ENCODE data around the gene TRMT5. TPM values are rescaled to one million over a fixed set of nuclear protein-coding genes. Genes with fewer than 3 reads are reported as not detected.

TRMT5 gene
- total and polyA plus RNA-seq, 2 donors (not counting 3 experiments of a cell fraction or from before 2014, with no cell fraction given): 2.4 to 12.6 TPM

DNA sequence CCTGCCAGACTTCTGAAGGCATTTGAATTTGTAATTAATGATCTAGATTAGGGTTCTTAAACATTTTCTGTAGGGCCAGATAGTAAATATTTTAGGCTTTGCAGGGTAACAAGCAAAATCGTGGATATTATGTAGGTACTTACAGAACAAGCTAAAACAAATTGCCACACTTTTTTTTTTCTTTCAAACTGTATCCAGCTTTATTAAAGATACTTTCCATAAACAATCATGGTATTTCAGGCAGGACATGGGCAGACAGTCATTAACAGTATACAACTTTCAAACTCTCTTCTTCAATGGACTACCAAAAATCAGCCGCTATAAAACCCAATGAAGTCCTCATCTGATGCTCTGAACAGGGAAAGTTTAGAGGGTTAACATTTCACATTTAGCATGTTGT lies 9.6 kb downstream of the TRMT5 start:
- Histone ChIP-seq H3K9ac (replicated peaks; ENCODE audit: extremely low read depth, insufficient read depth, low read length) (no peak overlapping the region), H3K27me3 (ENCODE audit: control insufficient read depth in 2 of 2, insufficient read depth in 2 of 2, low read length in 2 of 2) (no peaks in the 10 kb centered on the region), H3K36me3 (ENCODE audit: control insufficient read depth in 2 of 2, extremely low read depth in 1 of 2, insufficient read depth in 2 of 2, low read length in 2 of 2) (peaks cover 2 to 5% of the 10 kb centered on the region in 2 experiments), H2AFZ (ENCODE audit: low read depth, low read length) (no peak overlapping the region), H3K4me3 (replicated peaks in 1 of 3; ENCODE audit: insufficient read depth in 1 of 3, low read depth in 1 of 3, low read length in 3 of 3) (no peak overlapping the region), H3K4me2 (ENCODE audit: insufficient read depth, low read length) (no peak overlapping the region), H3K27ac (ENCODE audit: insufficient read depth, low read depth, low read length) (no peak overlapping the region), H3K9me3 (replicated peaks; ENCODE audit: control insufficient read depth, insufficient read depth, low read length) (no peaks in the 10 kb centered on the region), H4K20me1 (replicated peaks; ENCODE audit: control insufficient read depth, extremely low read depth, insufficient read depth, low read length) (no peaks in the 10 kb centered on the region), H3K4me1 (ENCODE audit: control insufficient read depth, extremely low read depth, insufficient read depth, low read length) (no peaks in the 10 kb centered on the region), H3K9me1 (replicated peaks; ENCODE audit: control insufficient read depth, extremely low read depth, insufficient read depth, low read length) (peaks cover 2% of the 10 kb centered on the region), H3K79me2 (ENCODE audit: control insufficient read depth, insufficient read depth, low read length) (no peaks in the 10 kb centered on the region)
- intact Hi-C loops (cut with micrococcal nuclease): no loop called here
- TF ChIP-seq EZH2 (IDR thresholded peaks at IDR 0.05; ENCODE audit: borderline replicate concordance, low read depth, low read length, severe bottlenecking) (no peak), MYC (IDR thresholded peaks at IDR 0.05; ENCODE audit: low read depth, low read length) (no peak), FOS (IDR thresholded peaks at IDR 0.05; ENCODE audit: borderline replicate concordance, insufficient read depth, low read length) (no peak), CTCF (IDR thresholded peaks at IDR 0.05; ENCODE audit: extremely low read depth in 1 of 2, insufficient read depth in 1 of 2, low read depth in 1 of 2, low read length in 2 of 2) (no peak)
- TF ChIP-seq, protein P1, sequence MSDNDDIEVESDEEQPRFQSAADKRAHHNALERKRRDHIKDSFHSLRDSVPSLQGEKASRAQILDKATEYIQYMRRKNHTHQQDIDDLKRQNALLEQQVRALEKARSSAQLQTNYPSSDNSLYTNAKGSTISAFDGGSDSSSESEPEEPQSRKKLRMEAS (IDR thresholded peaks at IDR 0.05; ENCODE audit: insufficient read depth, insufficient read length): no peak
- no peak for DNase-seq (ENCODE audit: low read depth, low spot score)
- FAIRE-seq: no peak
- no TSS peak for BruUV-seq (replicated peaks)
- dilution Hi-C loops (cut with MboI; ENCODE audit: extremely low pct_ligation_motif_present, low sequenced_read_pairs): no loop called here
- CTCF ChIA-PET: interaction anchor here (1.5 kb wide), 1 partner anchor 54 kb away, joined by 4 read pairs; no protein-coding TSS in a partner anchor
- POLR2A ChIA-PET: no interaction called here

DNA sequence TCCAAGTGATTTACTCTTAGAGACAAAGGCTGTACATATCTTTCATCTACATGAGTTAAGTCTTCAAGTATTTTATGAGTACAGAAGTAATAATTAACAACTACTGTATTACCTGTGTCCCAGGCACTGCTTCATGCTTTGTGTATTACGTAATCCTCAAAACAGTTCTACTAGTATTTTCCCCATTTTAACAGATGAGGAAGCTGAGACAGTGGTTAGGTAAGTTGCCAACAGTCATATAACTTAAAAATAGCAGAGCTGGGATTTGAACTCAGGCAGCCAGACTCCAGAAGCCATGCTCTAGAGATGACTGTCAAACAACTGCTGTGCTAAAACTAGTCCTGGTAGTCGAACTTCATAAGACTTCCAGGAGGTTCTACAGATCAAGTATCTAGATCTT lies 10.7 kb downstream of the TRMT5 start:
- no peak overlapping the region for H3K4me3 ChIP-seq (replicated peaks in 1 of 3; ENCODE audit: insufficient read depth in 1 of 3, low read depth in 1 of 3, low read length in 3 of 3)
- H3K36me3 ChIP-seq (ENCODE audit: control insufficient read depth in 2 of 2, extremely low read depth in 1 of 2, insufficient read depth in 2 of 2, low read length in 2 of 2): peaks cover 0 to 1% of the 10 kb centered on the region in 2 experiments
- TF ChIP-seq CTCF (IDR thresholded peaks at IDR 0.05; ENCODE audit: extremely low read depth in 1 of 2, insufficient read depth in 1 of 2, low read depth in 1 of 2, low read length in 2 of 2): no peak
- TF ChIP-seq EZH2 (IDR thresholded peaks at IDR 0.05; ENCODE audit: borderline replicate concordance, low read depth, low read length, severe bottlenecking): no peak
- TF ChIP-seq JUN (IDR thresholded peaks at IDR 0.05; ENCODE audit: borderline replicate concordance, insufficient read depth, insufficient read length, low read depth): no peak
- no peaks in the 10 kb centered on the region for H3K9me3 ChIP-seq (replicated peaks; ENCODE audit: control insufficient read depth, insufficient read depth, low read length)
- FAIRE-seq (no peak), DNase-seq (ENCODE audit: low read depth, low spot score) (no peak)
- H3K9ac ChIP-seq (replicated peaks; ENCODE audit: extremely low read depth, insufficient read depth, low read length): no peak overlapping the region
- dilution Hi-C loops (cut with MboI; ENCODE audit: extremely low pct_ligation_motif_present, low sequenced_read_pairs) (no loop called here), intact Hi-C loops (cut with micrococcal nuclease) (no loop called here)
- H3K27ac ChIP-seq (ENCODE audit: insufficient read depth, low read depth, low read length): no peak overlapping the region
- no peaks in the 10 kb centered on the region for H3K79me2 ChIP-seq (ENCODE audit: control insufficient read depth, insufficient read depth, low read length)
- H4K20me1 ChIP-seq (replicated peaks; ENCODE audit: control insufficient read depth, extremely low read depth, insufficient read depth, low read length): no peaks in the 10 kb centered on the region
- ChIA-PET CTCF (interaction anchor here (1.5 kb wide), 1 partner anchor 55 kb away, joined by 4 read pairs; no protein-coding TSS in a partner anchor), POLR2A (no interaction called here)
- H2AFZ ChIP-seq (ENCODE audit: low read depth, low read length): no peak overlapping the region
- peaks cover 2% of the 10 kb centered on the region for H3K9me1 ChIP-seq (replicated peaks; ENCODE audit: control insufficient read depth, extremely low read depth, insufficient read depth, low read length)
- H3K4me2 ChIP-seq (ENCODE audit: insufficient read depth, low read length): no peak overlapping the region
- peaks cover 3% of the 10 kb centered on the region for H3K4me1 ChIP-seq (ENCODE audit: control insufficient read depth, extremely low read depth, insufficient read depth, low read length)
- no peaks in the 10 kb centered on the region for H3K27me3 ChIP-seq (ENCODE audit: control insufficient read depth in 2 of 2, insufficient read depth in 2 of 2, low read length in 2 of 2)
- no TSS peak for BruUV-seq (replicated peaks)

Measured in endothelial cell of umbilical vein (primary cell).